B cell (primary cell): ENCODE measurements around the gene DNAJA3. TPM values are rescaled to one million over a fixed set of nuclear protein-coding genes. Genes with fewer than 3 reads are reported as not detected.

Experiments used
- ATAC-seq: fragments of 200-7000 bp; cut with Tn5 transposase; one replicate; pipeline ENCODE4 v1.10.0; 2021; ENCODE audit warnings: low read depth, mild to moderate bottlenecking, moderate number of reproducible peaks, moderate library complexity
- CTCF ChIA-PET: fragments of 350-600 bp; sonication (Branson Sonifier 250); formaldehyde crosslinking; loops from one replicate; lab custom pipeline; 2021; ENCODE audit warnings: antibody characterized with exemption, inconsistent platforms; lab: Charles Lee
- POLR2A ChIA-PET: fragments of 350-600 bp; sonication (Branson Sonifier 250); formaldehyde crosslinking; loops from one replicate; lab custom pipeline; 2021; ENCODE audit warnings: antibody characterized with exemption; lab: Charles Lee
- DNase-seq: peaks from one replicate; pipeline ENCODE4 v3.0.0; 2013
- H2AFZ ChIP-seq: 2 replicates; pipeline ENCODE4 v1.6.1; 2012; ENCODE audit warnings: mild to moderate bottlenecking, low read depth, low read length; ENCODE audit not compliant: insufficient read depth, poor library complexity, severe bottlenecking
- H3K27ac ChIP-seq, 2 donors: 1 replicate in 1 of 2; 2 replicates in 1 of 2; pipeline ENCODE4 v1.5.1; 2012 to 2013; ENCODE audit warnings: low read length in 2 of 2, mild to moderate bottlenecking in 2 of 2, moderate library complexity in 1 of 2
- H3K27me3 ChIP-seq, 4 experiments: fragments of 200-600 bp in 1 of 4; sonication (generic) in 1 of 4; replicated peaks in 1 of 4; 1 replicate in 2 of 4; 2 replicates in 2 of 4; pipeline versions ENCODE4 v1.6.1 to v1.7.0; 2013 to 2016; ENCODE audit warnings: low read length in 3 of 4, mild to moderate bottlenecking in 2 of 4, mixed read lengths in 1 of 4, moderate library complexity in 1 of 4; ENCODE audit not compliant: insufficient read depth in 4 of 4, control insufficient read depth in 3 of 4; ENCODE audit errors: control extremely low read depth in 1 of 4
- H3K36me3 ChIP-seq, 2 experiments: replicated peaks in 1 of 2; 1 replicate in 1 of 2; 2 replicates in 1 of 2; pipeline versions ENCODE4 v1.6.1 to v1.7.1; 2013; ENCODE audit warnings: low read length in 1 of 2; ENCODE audit not compliant: insufficient read depth in 2 of 2, control insufficient read depth in 1 of 2; ENCODE audit errors: control extremely low read depth in 1 of 2, extremely low read depth in 1 of 2
- H3K4me1 ChIP-seq, 2 donors: fragments of 200-600 bp in 1 of 2; sonication (generic) in 1 of 2; 1 replicate in 1 of 2; 2 replicates in 1 of 2; pipeline versions ENCODE4 v1.5.1 to v1.6.1; 2013 to 2017; ENCODE audit warnings: low read length in 2 of 2; ENCODE audit not compliant: control insufficient read depth in 2 of 2, insufficient read depth in 2 of 2
- H3K4me2 ChIP-seq: replicated peaks from 2 replicates; pipeline ENCODE3; 2012; ENCODE audit warnings: mild to moderate bottlenecking, low read depth, low read length; ENCODE audit not compliant: poor library complexity, severe bottlenecking
- H3K4me3 ChIP-seq, 5 experiments: fragments of 200-600 bp in 1 of 5; sonication (generic) in 1 of 5; 1 replicate in 3 of 5; 2 replicates in 2 of 5; pipeline versions ENCODE4 v1.5.1 to v1.7.0; 2011 to 2016; ENCODE audit warnings: low read length in 4 of 5, mild to moderate bottlenecking in 4 of 5, low read depth in 2 of 5, control low read depth in 1 of 5, moderate library complexity in 1 of 5; ENCODE audit not compliant: insufficient read depth in 1 of 5; ENCODE audit errors: control extremely low read depth in 1 of 5, extremely low read depth in 1 of 5
- H3K79me2 ChIP-seq: fragments of 200-600 bp; sonication (generic); one replicate; pipeline ENCODE4 v1.6.0; 2016; ENCODE audit warnings: low read length; ENCODE audit not compliant: control insufficient read depth, insufficient read depth
- H3K9ac ChIP-seq: fragments of 200-600 bp; sonication (generic); 2 replicates; pipeline ENCODE4 v1.6.1; 2017; ENCODE audit warnings: mild to moderate bottlenecking, low read length, moderate library complexity
- H3K9me3 ChIP-seq, 3 donors: one replicate each; pipeline versions ENCODE4 v1.6.1 to v1.7.1; 2013; ENCODE audit warnings: low read length in 2 of 3; ENCODE audit not compliant: control insufficient read depth in 2 of 3, insufficient read depth in 1 of 3; ENCODE audit errors: control extremely low read depth in 1 of 3
- H4K20me1 ChIP-seq: 2 replicates; pipeline ENCODE4 v1.6.0; 2012; ENCODE audit warnings: mild to moderate bottlenecking, low read length; ENCODE audit not compliant: insufficient read depth, control insufficient read depth, poor library complexity, severe bottlenecking
- H3K27ac Mint-ChIP-seq: one replicate; pipeline ENCODE4 v1.8.0; 2021; ENCODE audit warnings: mixed read lengths
- H3K27me3 Mint-ChIP-seq: one replicate; pipeline ENCODE4 v1.8.0; 2021; ENCODE audit warnings: mixed read lengths
- H3K4me1 Mint-ChIP-seq: one replicate; pipeline ENCODE4 v1.8.0; 2021; ENCODE audit warnings: mixed read lengths
- H3K4me3 Mint-ChIP-seq: one replicate; pipeline ENCODE4 v1.8.0; 2021; ENCODE audit warnings: mixed read lengths
- H3K9me3 Mint-ChIP-seq: one replicate; pipeline ENCODE4 v1.8.0; 2022; ENCODE audit warnings: mixed read lengths; ENCODE audit not compliant: insufficient read depth
- EZH2 ChIP-seq: IDR thresholded peaks from 2 replicates; pipeline ENCODE4 v1.6.1; 2012; ENCODE audit warnings: borderline replicate concordance, low read depth, mild to moderate bottlenecking, moderate library complexity, low read length; ENCODE audit not compliant: insufficient read depth, poor library complexity, severe bottlenecking
- WGBS: methylation state at CpG from one replicate; pipeline ENCODE4 v1.1.5; 2013; ENCODE audit warnings: missing lambda C conversion rate; ENCODE audit not compliant: insufficient coverage; 5-methylcytosine and 5-hydroxymethylcytosine counted together
- intact Hi-C: fragments of 100-400 bp; cut with micrococcal nuclease; formaldehyde crosslinking; loops from one replicate; pipeline ENCODE4 v1.10.0; 2022
- polyA minus RNA-seq: library from RNA; depleted of rRNA, polyadenylated mRNA; stranded (reverse); fragments of >200 nt; gene quantifications from 2 replicates; pipeline ENCODE4 v1.2.3, GENCODE V29; 2012
- polyA plus RNA-seq: library from polyadenylated mRNA; depleted of rRNA; stranded (reverse); fragments of >200 nt; gene quantifications from 2 replicates; pipeline ENCODE4 v1.2.3, GENCODE V29; 2012
- total RNA-seq, 2 donors: library from RNA; stranded (reverse); fragments of 120-200 nt in 1 of 2; gene quantifications; 1 replicate in 1 of 2; 2 replicates in 1 of 2; pipeline versions ENCODE4 v1.2.3 to v1.2.4, GENCODE V29; 2013 to 2022
- TF ChIP-seq, protein P1 (sequence below): fragments of 200-600 bp; IDR thresholded peaks from one replicate; pipeline ENCODE4 v1.8.0; 2022; ENCODE audit warnings: antibody characterized with exemption, mild to moderate bottlenecking

DNAJA3 gene
- 59.3 and 68.1 TPM in 2 replicates for total RNA-seq
- 43.6 TPM for total RNA-seq (2013)
- 65.2 and 67.7 TPM in 2 replicates for polyA plus RNA-seq
- polyA minus RNA-seq: 48.1 and 70.2 TPM in 2 replicates

DNA sequence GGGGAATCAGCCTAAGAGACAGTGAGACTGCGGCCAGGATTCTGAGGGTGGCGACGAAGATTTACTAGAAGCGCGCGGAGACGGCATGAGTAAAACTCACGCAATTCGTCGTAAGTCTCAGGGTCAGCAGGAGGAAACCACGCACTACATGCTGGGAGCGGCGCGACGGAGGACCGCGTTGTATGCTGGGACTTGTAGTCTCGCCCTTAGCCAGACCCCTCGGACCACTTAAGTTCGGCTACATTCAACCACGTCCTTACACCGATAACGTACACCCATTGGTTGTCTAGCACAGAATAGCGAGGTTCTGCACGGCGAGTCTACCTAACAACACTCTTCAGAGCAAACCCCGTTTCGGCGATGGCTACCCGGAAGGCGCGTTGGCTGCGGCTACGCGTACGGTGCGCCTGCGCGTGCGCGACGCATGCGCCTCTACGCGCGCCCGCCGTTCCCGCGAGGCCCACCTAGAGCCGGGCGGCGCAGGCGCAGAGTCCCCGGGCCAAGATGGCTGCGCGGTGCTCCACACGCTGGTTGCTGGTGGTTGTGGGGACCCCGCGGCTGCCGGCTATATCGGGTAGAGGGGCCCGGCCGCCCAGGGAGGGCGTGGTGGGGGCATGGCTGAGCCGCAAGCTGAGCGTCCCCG is at the start of gene DNAJA3:
TSS of gene DNAJA3 (plus strand) at position 491 of the 643 bp plus-strand sequence. CDS start at position 505, 14 bp downstream.
- Histone ChIP-seq H3K36me3 (peaks cover 2 to 6% of the 10 kb centered on the region in 2 experiments), H3K9me3 (no peaks in the 10 kb centered on the region), H3K9ac (peak within 1 kb of the TSS; percentile 94), H3K27ac (peak within 1 kb of the TSS; percentile 93 to 96), H3K79me2 (peaks cover 44% of the 10 kb centered on the region), H2AFZ (peak within 1 kb of the TSS; percentile 81), H3K4me2 (peak within 1 kb of the TSS; percentile 81), H3K4me1 (peaks cover 14 to 20% of the 10 kb centered on the region in 2 donors), H4K20me1 (peaks cover 3% of the 10 kb centered on the region), H3K4me3 (peak within 1 kb of the TSS; percentile 80 to 99 (median 89)), H3K27me3 (no peaks in the 10 kb centered on the region)
- peak; percentile 98 for DNase-seq
- POLR2A ChIA-PET: interaction anchor here (0.9 kb wide), 1 partner anchor 50 kb away, joined by 5 read pairs; no protein-coding TSS in a partner anchor
- Mint-ChIP-seq H3K9me3 (no peaks in the 10 kb centered on the region), H3K27ac (peak within 1 kb of the TSS; percentile 100), H3K4me1 (peaks cover 25% of the 10 kb centered on the region), H3K4me3 (peak within 1 kb of the TSS; percentile 97), H3K27me3 (no peaks in the 10 kb centered on the region)
- peak; percentile 92 for ATAC-seq
- under 1% methylated on average over 68 of the region's 68 CpGs for WGBS
- TF ChIP-seq EZH2: no peak
- TF ChIP-seq, protein P1, sequence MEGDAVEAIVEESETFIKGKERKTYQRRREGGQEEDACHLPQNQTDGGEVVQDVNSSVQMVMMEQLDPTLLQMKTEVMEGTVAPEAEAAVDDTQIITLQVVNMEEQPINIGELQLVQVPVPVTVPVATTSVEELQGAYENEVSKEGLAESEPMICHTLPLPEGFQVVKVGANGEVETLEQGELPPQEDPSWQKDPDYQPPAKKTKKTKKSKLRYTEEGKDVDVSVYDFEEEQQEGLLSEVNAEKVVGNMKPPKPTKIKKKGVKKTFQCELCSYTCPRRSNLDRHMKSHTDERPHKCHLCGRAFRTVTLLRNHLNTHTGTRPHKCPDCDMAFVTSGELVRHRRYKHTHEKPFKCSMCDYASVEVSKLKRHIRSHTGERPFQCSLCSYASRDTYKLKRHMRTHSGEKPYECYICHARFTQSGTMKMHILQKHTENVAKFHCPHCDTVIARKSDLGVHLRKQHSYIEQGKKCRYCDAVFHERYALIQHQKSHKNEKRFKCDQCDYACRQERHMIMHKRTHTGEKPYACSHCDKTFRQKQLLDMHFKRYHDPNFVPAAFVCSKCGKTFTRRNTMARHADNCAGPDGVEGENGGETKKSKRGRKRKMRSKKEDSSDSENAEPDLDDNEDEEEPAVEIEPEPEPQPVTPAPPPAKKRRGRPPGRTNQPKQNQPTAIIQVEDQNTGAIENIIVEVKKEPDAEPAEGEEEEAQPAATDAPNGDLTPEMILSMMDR: no peak
- CTCF ChIA-PET: no interaction called here
- intact Hi-C loops: loop anchor here (1.0 to 2.0 kb wide), 8 partner anchors 9 to 191 kb away; partner anchors contain the start of genes CDIP1, CORO7, HMOX2 and PAM16
